K562 (cell line): ENCODE results near the gene PRR15. TPM values are rescaled to one million over a fixed set of nuclear protein-coding genes. Genes with fewer than 3 reads are reported as not detected.

Experiments used
- ATAC-seq: fragments of 200-7000 bp; cut with Tn5 transposase; 3 replicates; pipeline ENCODE4 v1.9.1; 2020; ENCODE audit warnings: moderate library complexity
- BruUV-seq: library from RNA; stranded (reverse); fragments of 400-500 nt; replicated peaks from 2 replicates; lab custom pipeline; 2021; lab: Mats Ljungman, UMichigan
- CTCF ChIA-PET: fragments of 300-600 bp; formaldehyde crosslinking; extraction: SDS; loops from one replicate; lab custom pipeline; 2021; ENCODE audit warnings: low intra/inter-chr PET ratio; lab: Yijun Ruan, JAX
- POLR2A ChIA-PET: fragments of 300-600, 350-650 bp; sonication (Branson Sonifier 250); formaldehyde crosslinking; extraction: SDS; loops from one replicate; lab custom pipeline; 2021; ENCODE audit warnings: antibody characterized with exemption, inconsistent platforms; lab: Yijun Ruan, JAX
- DNase-seq, 4 experiments: peaks; one replicate each; pipeline versions ENCODE4 v3.0.0 to v3.0.0-alpha.2; 2011 to 2018; ENCODE audit warnings: low spot score in 3 of 4, mixed read lengths in 3 of 4; ENCODE audit errors: extremely low read depth in 1 of 4
- FAIRE-seq: peaks from 2 replicates; lab custom pipeline; 2011; peaks lifted over from hg19 to GRCh38; lab: Jason Lieb, UNC
- H2AFZ ChIP-seq: 2 replicates; pipeline ENCODE4 v1.6.0; 2011; ENCODE audit warnings: low read depth, low read length, control low read depth, inconsistent platforms
- H3K27ac ChIP-seq: fragments of 200-600 bp; 3 replicates; pipeline ENCODE4 v1.8.0; 2011; ENCODE audit warnings: low read depth, mild to moderate bottlenecking, control low read depth, inconsistent platforms, low read length, moderate library complexity, mixed read lengths; ENCODE audit errors: extremely low read depth
- H3K27me3 ChIP-seq, 2 experiments: fragments of 300-600 bp in 1 of 2; 2 replicates in 1 of 2; 3 replicates in 1 of 2; pipeline versions ENCODE4 v1.6.0 to v1.8.0; 2011; ENCODE audit warnings: inconsistent platforms in 2 of 2, low read length in 2 of 2, mild to moderate bottlenecking in 1 of 2, mixed read lengths in 1 of 2, moderate library complexity in 1 of 2; ENCODE audit not compliant: control insufficient read depth in 2 of 2, insufficient read depth in 2 of 2
- H3K36me3 ChIP-seq: fragments of 300-600 bp; 3 replicates; pipeline ENCODE4 v1.8.0; 2011; ENCODE audit warnings: mild to moderate bottlenecking, low read length, inconsistent platforms; ENCODE audit not compliant: control insufficient read depth, insufficient read depth
- H3K4me1 ChIP-seq, 2 experiments: fragments of 200-600 bp in 1 of 2; replicated peaks in 1 of 2; 2 replicates in 1 of 2; 3 replicates in 1 of 2; pipeline versions ENCODE4 v1.5.1 to v1.8.0; 2011; ENCODE audit warnings: inconsistent platforms in 2 of 2, low read length in 2 of 2, mild to moderate bottlenecking in 1 of 2, mixed read lengths in 1 of 2, moderate library complexity in 1 of 2; ENCODE audit not compliant: control insufficient read depth in 2 of 2, insufficient read depth in 2 of 2
- H3K4me2 ChIP-seq: 2 replicates; pipeline ENCODE4 v1.6.1; 2011; ENCODE audit warnings: low read length, control low read depth, inconsistent platforms, mixed read lengths; ENCODE audit not compliant: insufficient read depth
- H3K4me3 ChIP-seq: fragments of 200-600 bp; sonication (generic), shearing (Covaris generic); 2 replicates; pipeline ENCODE4 v1.5.1; 2016; ENCODE audit warnings: control low read depth, inconsistent platforms
- H3K79me2 ChIP-seq: fragments of 200-600 bp; 3 replicates; pipeline ENCODE4 v1.8.0; 2011; ENCODE audit warnings: low read length, inconsistent platforms; ENCODE audit not compliant: control insufficient read depth, insufficient read depth
- H3K9ac ChIP-seq, 2 experiments: 2 replicates each; pipeline versions ENCODE4 v1.6.0 to v1.6.1; 2011; ENCODE audit warnings: low read depth in 2 of 2, low read length in 2 of 2, control low read depth in 1 of 2, inconsistent platforms in 1 of 2, mild to moderate bottlenecking in 1 of 2, mixed read lengths in 1 of 2; ENCODE audit not compliant: insufficient read depth in 1 of 2
- H3K9me1 ChIP-seq: one replicate; pipeline ENCODE4 v1.6.0; 2011; ENCODE audit warnings: inconsistent platforms, mild to moderate bottlenecking, low read length, moderate library complexity; ENCODE audit not compliant: control insufficient read depth, insufficient read depth
- H3K9me3 ChIP-seq: replicated peaks from 2 replicates; pipeline ENCODE4 v1.5.1; 2011; ENCODE audit warnings: low read depth, low read length, inconsistent platforms; ENCODE audit not compliant: control insufficient read depth, insufficient read depth
- H4K20me1 ChIP-seq: replicated peaks from 2 replicates; pipeline ENCODE4 v1.6.1; 2011; ENCODE audit warnings: low read length, inconsistent platforms, mixed read lengths; ENCODE audit not compliant: control insufficient read depth, insufficient read depth
- CTCF ChIP-seq, 3 experiments: IDR thresholded peaks in 2 of 3; conservative IDR thresholded peaks in 1 of 3; 2 replicates each; pipeline ENCODE4 v1.5.1; 2011 to 2012; ENCODE audit warnings: low read length in 3 of 3, mild to moderate bottlenecking in 3 of 3, control low read depth in 2 of 3, improper control_type of control experiment in 1 of 3, inconsistent platforms in 1 of 3, low read depth in 1 of 3, mixed read lengths in 1 of 3, moderate library complexity in 1 of 3; ENCODE audit not compliant: insufficient read depth in 2 of 3
- RAD21 ChIP-seq, 2 experiments: fragments of 250-450 bp in 1 of 2; fragments of 450-650 bp in 1 of 2; sonication (Bioruptor Pico) in 1 of 2; formaldehyde crosslinking in 1 of 2; IDR thresholded peaks in 1 of 2; conservative IDR thresholded peaks in 1 of 2; 2 replicates each; pipeline versions ENCODE4 v1.4.0 to v1.8.0; 2020 to 2022; ENCODE audit warnings: mild to moderate bottlenecking in 2 of 2, moderate library complexity in 1 of 2
- WGBS: fragments of 100-300 bp; shearing (Covaris generic); methylation state at CpG from one replicate; pipeline ENCODE4 v1.1.6; 2016; ENCODE audit warnings: low coverage, mixed read lengths; ENCODE audit not compliant: insufficient coverage; ENCODE audit errors: missing lambda C conversion rate; 5-methylcytosine and 5-hydroxymethylcytosine counted together
- in situ Hi-C: fragments of 300-500 bp; cut with MboI; formaldehyde crosslinking; loops from 4 replicates; pipeline ENCODE4 v1.15.0; 2018; ENCODE audit warnings: inconsistent platforms, mixed read lengths
- intact Hi-C: fragments of 100-400 bp; cut with micrococcal nuclease; formaldehyde crosslinking; loops from 2 replicates; pipeline ENCODE4 v1.14.2; 2022
- polyA plus RNA-seq, 8 experiments: library from polyadenylated mRNA; depleted of rRNA in 4 of 8; stranded (reverse) in 5 of 8; unstranded in 3 of 8; fragments of >200 nt; fragmentation: Nextera tagmentation in 2 of 8; fragmentation: Illumina TruSeq in 1 of 8; extraction: Ambion mirVana in 2 of 8; extraction: Trizol in 1 of 8; gene quantifications; 2 replicates each; pipeline versions ENCODE4 v1.2.1 to v1.2.3, GENCODE V29; 2011 to 2014; ENCODE audit warnings: inconsistent platforms in 1 of 8, missing spikeins in 1 of 8
- total RNA-seq, 7 experiments: library from RNA; depleted of rRNA in 6 of 7; stranded (reverse); fragments of >200 nt in 6 of 7; fragmentation: Illumina TruSeq in 2 of 7; extraction: Trizol in 2 of 7; gene quantifications; 2 replicates each; pipeline versions ENCODE4 v1.2.1 to v1.2.3, GENCODE V29; 2011 to 2021; ENCODE audit warnings: low replicate concordance in 1 of 7
- TF ChIP-seq, protein P1 (sequence below): fragments of 250-450 bp; sonication (Bioruptor Pico); IDR thresholded peaks from 2 replicates; pipeline ENCODE4 v1.4.0; 2020; ENCODE audit warnings: borderline replicate concordance

PRR15 gene
- total and polyA plus RNA-seq, 9 of the 15 experiments (the other 6 are each of a cell fraction or from before 2014, with no cell fraction given), result not detected

DNA sequence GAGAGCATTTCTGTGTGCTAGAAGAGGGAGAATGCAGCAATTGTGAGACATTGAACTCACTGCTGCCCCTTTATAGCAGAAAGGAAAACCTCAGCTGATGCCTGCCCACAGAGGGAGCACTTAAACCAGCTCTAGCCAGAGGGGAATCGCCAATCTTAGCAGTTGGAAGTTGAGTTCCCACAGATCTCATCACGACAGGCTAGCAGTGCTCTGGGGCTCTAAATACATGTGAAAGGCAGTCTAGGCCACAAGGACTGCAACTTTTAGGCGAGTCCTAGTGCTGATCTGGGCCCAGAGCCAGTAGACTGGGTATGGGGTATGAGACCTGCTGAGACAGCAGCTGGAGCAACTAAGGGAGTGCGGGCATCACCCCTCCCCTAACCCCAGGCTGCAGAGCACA lies 25.2 kb upstream of the PRR15 start:
- H3K9me3 ChIP-seq, result no peaks in the 10 kb centered on the region
- H3K36me3 ChIP-seq, result no peaks in the 10 kb centered on the region
- FAIRE-seq (peak; percentile 62), ATAC-seq (peak; percentile 42; the same call in 2 of the 3 replicates), DNase-seq (peak in 1 of 4 experiments; percentile 10)
- no peaks in the 10 kb centered on the region for H3K4me1 ChIP-seq
- ChIA-PET CTCF (no interaction called here), POLR2A (interaction anchor here (1.4 kb wide), 1 partner anchor 13 kb away, joined by 5 read pairs; no protein-coding TSS in a partner anchor)
- 1% methylated on average over 4 of the region's 4 CpGs for WGBS
- no peak overlapping the region for H3K4me2 ChIP-seq
- no TSS peak for BruUV-seq
- H3K27ac ChIP-seq, result no peak overlapping the region
- intact Hi-C loops (no loop called here), in situ Hi-C loops (no loop called here)
- H2AFZ ChIP-seq, result no peak overlapping the region
- H3K9me1 ChIP-seq, result no peaks in the 10 kb centered on the region
- no peaks in the 10 kb centered on the region for H3K79me2 ChIP-seq
- TF ChIP-seq CTCF (IDR thresholded peaks at IDR 0.05 in 2 of 3, conservative IDR thresholded peaks at IDR 0.05 in 1 of 3; ENCODE audit: insufficient read depth in 2 of 3, low read depth in 1 of 3, low read length in 3 of 3) (peak; percentile 34 to 50 (median 44); a peak in 4 of 6 replicates), RAD21 (CRISPR knock-in tag; conservative IDR thresholded peaks at IDR 0.05 in 1 of 2, IDR thresholded peaks at IDR 0.05 in 1 of 2) (peak in 1 of 2 experiments; percentile 46; a peak in 2 of 4 replicates)
- TF ChIP-seq, protein P1, sequence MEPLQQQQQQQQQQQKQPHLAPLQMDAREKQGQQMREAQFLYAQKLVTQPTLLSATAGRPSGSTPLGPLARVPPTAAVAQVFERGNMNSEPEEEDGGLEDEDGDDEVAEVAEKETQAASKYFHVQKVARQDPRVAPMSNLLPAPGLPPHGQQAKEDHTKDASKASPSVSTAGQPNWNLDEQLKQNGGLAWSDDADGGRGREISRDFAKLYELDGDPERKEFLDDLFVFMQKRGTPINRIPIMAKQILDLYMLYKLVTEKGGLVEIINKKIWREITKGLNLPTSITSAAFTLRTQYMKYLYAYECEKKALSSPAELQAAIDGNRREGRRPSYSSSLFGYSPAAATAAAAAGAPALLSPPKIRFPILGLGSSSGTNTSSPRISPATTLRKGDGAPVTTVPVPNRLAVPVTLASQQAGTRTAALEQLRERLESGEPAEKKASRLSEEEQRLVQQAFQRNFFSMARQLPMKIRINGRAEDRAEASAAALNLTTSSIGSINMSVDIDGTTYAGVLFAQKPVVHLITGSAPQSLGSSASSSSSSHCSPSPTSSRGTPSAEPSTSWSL (CRISPR knock-in tag), result no peak
- H4K20me1 ChIP-seq, result no peaks in the 10 kb centered on the region
- no peak overlapping the region for H3K9ac ChIP-seq
- no peak overlapping the region for H3K4me3 ChIP-seq
- no peaks in the 10 kb centered on the region for H3K27me3 ChIP-seq
